ENCODE measurements around the gene LSM14A. TPM values are rescaled to one million over a fixed set of nuclear protein-coding genes. Genes with fewer than 3 reads are reported as not detected.

LSM14A gene
- total RNA-seq, 4 donors from 2014 or later = 94.4 to 172 (median 130) TPM

GRCh38 chr19:34187011-34187410 lies 14.7 kb downstream of the LSM14A start:
- no peak overlapping the region for H3K4me3 ChIP-seq
- 93% methylated on average over 8 of the region's 8 CpGs for WGBS
- no peak for DNase-seq (ENCODE audit: extremely low spot score)
- intact Hi-C loops (cut with DNase I) = no loop called here
- H3K4me1 ChIP-seq = peaks cover 61 to 96% (median 87%) of the 10 kb centered on the region in 4 donors
- no peaks in the 10 kb centered on the region for H3K27me3 ChIP-seq
- no peaks in the 10 kb centered on the region for H3K36me3 ChIP-seq
- H3K27ac ChIP-seq (replicated peaks in 1 of 4) = no peak overlapping the region
- TF ChIP-seq CTCF (IDR thresholded peaks at IDR 0.05) (no peak), POLR2AphosphoS5 (IDR thresholded peaks at IDR 0.05) (no peak), EP300 (IDR thresholded peaks at IDR 0.05) (no peak), POLR2A (IDR thresholded peaks at IDR 0.05; ENCODE audit: low read depth) (no peak)
- no peaks in the 10 kb centered on the region for H3K9me3 ChIP-seq

GRCh38 chr19:34188408-34188807 lies 16.1 kb downstream of the LSM14A start:
- DNase-seq (ENCODE audit: extremely low spot score) = no peak
- intact Hi-C loops (cut with DNase I) = no loop called here
- Histone ChIP-seq H3K27me3 (no peaks in the 10 kb centered on the region), H3K4me1 (peaks cover 58 to 93% (median 83%) of the 10 kb centered on the region in 4 donors), H3K9me3 (no peaks in the 10 kb centered on the region), H3K4me3 (no peak overlapping the region), H3K36me3 (peaks cover 0 to 8% (median 0%) of the 10 kb centered on the region in 4 donors), H3K27ac (replicated peaks in 1 of 4) (no peak overlapping the region)
- 90% methylated on average over 4 of the region's 4 CpGs for WGBS
- no peak for TF ChIP-seq POLR2AphosphoS5 (IDR thresholded peaks at IDR 0.05)
- TF ChIP-seq POLR2A (IDR thresholded peaks at IDR 0.05; ENCODE audit: low read depth) = no peak
- no peak for TF ChIP-seq EP300 (IDR thresholded peaks at IDR 0.05)
- TF ChIP-seq CTCF (IDR thresholded peaks at IDR 0.05) = no peak

GRCh38 chr19:34189199-34189916 lies 17.1 kb downstream of the LSM14A start:
- H3K9me3 ChIP-seq = no peaks in the 10 kb centered on the region
- H3K27me3 ChIP-seq = no peaks in the 10 kb centered on the region
- H3K4me1 ChIP-seq = peaks cover 51 to 90% (median 77%) of the 10 kb centered on the region in 4 donors
- peaks cover under 1 to 17% (median 2%) of the 10 kb centered on the region in 4 donors for H3K36me3 ChIP-seq
- no peak for TF ChIP-seq POLR2A (IDR thresholded peaks at IDR 0.05; ENCODE audit: low read depth)
- WGBS = 59% methylated on average over 2 of the region's 2 CpGs
- intact Hi-C loops (cut with DNase I) = no loop called here
- no peak overlapping the region for H3K4me3 ChIP-seq
- DNase-seq (ENCODE audit: extremely low spot score) = no peak
- no peak overlapping the region for H3K27ac ChIP-seq (replicated peaks in 1 of 4)

GRCh38 chr19:34189917-34190425 lies 17.7 kb downstream of the LSM14A start:
- Histone ChIP-seq H3K36me3 (peaks cover 6 to 23% (median 9%) of the 10 kb centered on the region in 4 donors), H3K4me1 (peaks cover 46 to 84% (median 71%) of the 10 kb centered on the region in 4 donors), H3K27ac (replicated peaks in 1 of 4) (no peak overlapping the region), H3K27me3 (no peaks in the 10 kb centered on the region), H3K4me3 (no peak overlapping the region), H3K9me3 (no peaks in the 10 kb centered on the region)
- no peak for TF ChIP-seq POLR2A (IDR thresholded peaks at IDR 0.05; ENCODE audit: low read depth)
- TF ChIP-seq EP300 (IDR thresholded peaks at IDR 0.05) = no peak
- no peak for TF ChIP-seq CTCF (IDR thresholded peaks at IDR 0.05)
- no peak for TF ChIP-seq POLR2AphosphoS5 (IDR thresholded peaks at IDR 0.05)
- WGBS = 25% methylated on average over 1 of the region's 1 CpG
- intact Hi-C loops (cut with DNase I) = no loop called here
- DNase-seq (ENCODE audit: extremely low spot score) = no peak

GRCh38 chr19:34191355-34191962 lies 19.2 kb downstream of the LSM14A start:
- WGBS = 67% methylated on average over 3 of the region's 3 CpGs
- Histone ChIP-seq H3K4me1 (peaks cover 34 to 69% (median 56%) of the 10 kb centered on the region in 4 donors), H3K36me3 (peaks cover 17 to 35% (median 21%) of the 10 kb centered on the region in 4 donors), H3K4me3 (no peak overlapping the region), H3K9me3 (no peaks in the 10 kb centered on the region), H3K27me3 (no peaks in the 10 kb centered on the region), H3K27ac (replicated peaks in 1 of 4) (no peak overlapping the region)
- DNase-seq (ENCODE audit: extremely low spot score) = no peak
- TF ChIP-seq POLR2AphosphoS5 (IDR thresholded peaks at IDR 0.05) (no peak), POLR2A (IDR thresholded peaks at IDR 0.05; ENCODE audit: low read depth) (no peak), EP300 (IDR thresholded peaks at IDR 0.05) (no peak), CTCF (IDR thresholded peaks at IDR 0.05) (no peak)
- intact Hi-C loops (cut with DNase I) = no loop called here
